K562 (cell line): ENCODE data around the gene TGM5. TPM values are rescaled to one million over a fixed set of nuclear protein-coding genes. Genes with fewer than 3 reads are reported as not detected.
A peak's percentile ranks its signal among the peaks of the same experiment; 100 is the strongest.

Source experiments
- AFF1 ChIP-seq, 2 experiments: fragments of 450-650 bp; IDR thresholded peaks; 2 replicates each; pipeline ENCODE4 v1.6.1; 2018; ENCODE audit warnings: mild to moderate bottlenecking in 2 of 2, low read depth in 1 of 2; ENCODE audit not compliant: partially characterized antibody in 2 of 2
- ARID1B ChIP-seq: fragments of 450-650 bp; IDR thresholded peaks from 2 replicates; pipeline ENCODE4 v1.6.1; 2016; ENCODE audit warnings: antibody characterized with exemption, mild to moderate bottlenecking, inconsistent platforms
- BRF1 ChIP-seq: IDR thresholded peaks from 3 replicates; pipeline ENCODE4 v1.6.1; 2011; ENCODE audit warnings: borderline replicate concordance, mild to moderate bottlenecking; ENCODE audit not compliant: insufficient read length; ENCODE audit errors: extremely low read depth
- CBX2 ChIP-seq: fragments of 200-600 bp; sonication (generic); IDR thresholded peaks from one replicate; pipeline ENCODE4 v1.6.1; 2012; ENCODE audit warnings: mild to moderate bottlenecking, low read length, inconsistent platforms; ENCODE audit not compliant: insufficient read depth, poor library complexity, severe bottlenecking
- CEBPG ChIP-seq, 3 experiments: fragments of 200-800 bp in 1 of 3; sonication (Bioruptor generic) in 1 of 3; sonication (generic) in 1 of 3; formaldehyde crosslinking in 1 of 3; IDR thresholded peaks in 2 of 3; conservative IDR thresholded peaks in 1 of 3; 2 replicates each; pipeline versions ENCODE4 v1.6.1 to v1.8.0; 2016 to 2022; ENCODE audit warnings: missing compliant biosample characterization in 2 of 3, missing genetic modification characterization in 2 of 3, mild to moderate bottlenecking in 1 of 3, missing genetic modification reagents in 1 of 3
- E2F8 ChIP-seq: fragments of 450-650 bp; IDR thresholded peaks from 2 replicates; pipeline ENCODE4 v1.7.1; 2018; ENCODE audit warnings: mild to moderate bottlenecking, low read depth; ENCODE audit not compliant: partially characterized antibody
- EHMT2 ChIP-seq: fragments of 450-650 bp; IDR thresholded peaks from 2 replicates; pipeline ENCODE4 v1.6.1; 2018; ENCODE audit warnings: antibody characterized with exemption
- GTF2E2 ChIP-seq: fragments of 200-800 bp; sonication (Bioruptor generic); IDR thresholded peaks from 2 replicates; pipeline ENCODE4 v1.6.1; 2016; ENCODE audit warnings: missing genetic modification characterization, missing compliant biosample characterization
- ILK ChIP-seq: fragments of 450-650 bp; IDR thresholded peaks from 2 replicates; pipeline ENCODE4 v1.6.1; 2016; ENCODE audit warnings: missing genetic modification characterization, low read depth, mild to moderate bottlenecking, missing compliant biosample characterization, moderate library complexity, borderline replicate concordance
- KAT8 ChIP-seq: fragments of 450-650 bp; IDR thresholded peaks from 2 replicates; pipeline ENCODE4 v1.6.1; 2016; ENCODE audit warnings: low read depth, mild to moderate bottlenecking
- KDM5B ChIP-seq: fragments of 200-600 bp; sonication (generic); IDR thresholded peaks from 2 replicates; pipeline ENCODE4 v1.6.1; 2012; ENCODE audit warnings: low read depth, mild to moderate bottlenecking, moderate library complexity, low read length, control low read depth, inconsistent platforms; ENCODE audit not compliant: insufficient replicate concordance
- LARP7 ChIP-seq: fragments of 450-650 bp; IDR thresholded peaks from 2 replicates; pipeline ENCODE4 v1.6.1; 2016
- NR2F6 ChIP-seq: fragments of 450-650 bp; formaldehyde crosslinking; IDR thresholded peaks from 2 replicates; pipeline ENCODE4 v1.4.0; 2020; ENCODE audit warnings: mild to moderate bottlenecking
- POU5F1 ChIP-seq: fragments of 150-350 bp; IDR thresholded peaks from 2 replicates; pipeline ENCODE4 v1.6.1; 2014; ENCODE audit warnings: borderline replicate concordance, low read length, low read depth, mild to moderate bottlenecking; ENCODE audit not compliant: partially characterized antibody
- SMC3 ChIP-seq: conservative IDR thresholded peaks from 2 replicates; pipeline ENCODE4 v1.6.1; 2011; ENCODE audit warnings: low read depth, low read length, improper control_type of control experiment; ENCODE audit not compliant: insufficient read depth
- STAT5B ChIP-seq: fragments of 250-450 bp; sonication (Bioruptor Pico); IDR thresholded peaks from 2 replicates; pipeline ENCODE4 v1.8.0; 2021; ENCODE audit warnings: mild to moderate bottlenecking, inconsistent platforms
- ZNF121 ChIP-seq: sonication (generic); formaldehyde crosslinking; conservative IDR thresholded peaks from 2 replicates; pipeline ENCODE4 v1.8.0; 2022; ENCODE audit warnings: missing genetic modification reagents
- polyA plus RNA-seq, 8 experiments: library from polyadenylated mRNA; depleted of rRNA in 4 of 8; stranded (reverse) in 5 of 8; unstranded in 3 of 8; fragments of >200 nt; fragmentation: Nextera tagmentation in 2 of 8; fragmentation: Illumina TruSeq in 1 of 8; extraction: Ambion mirVana in 2 of 8; extraction: Trizol in 1 of 8; gene quantifications; 2 replicates each; pipeline versions ENCODE4 v1.2.1 to v1.2.3, GENCODE V29; 2011 to 2014; ENCODE audit warnings: inconsistent platforms in 1 of 8, missing spikeins in 1 of 8
- total RNA-seq, 7 experiments: library from RNA; depleted of rRNA in 6 of 7; stranded (reverse); fragments of >200 nt in 6 of 7; fragmentation: Illumina TruSeq in 2 of 7; extraction: Trizol in 2 of 7; gene quantifications; 2 replicates each; pipeline versions ENCODE4 v1.2.1 to v1.2.3, GENCODE V29; 2011 to 2021; ENCODE audit warnings: low replicate concordance in 1 of 7
- TF ChIP-seq, protein P1 (sequence below): fragments of 250-450 bp; sonication (Bioruptor Pico); IDR thresholded peaks from 2 replicates; pipeline ENCODE4 v1.8.0; 2022; ENCODE audit warnings: inconsistent platforms

Gene TGM5
- total and polyA plus RNA-seq, 9 of the 15 experiments (the other 6 are each of a cell fraction or from before 2014, with no cell fraction given), result 0.03 to 0.10 (median 0.07) TPM; not detected in 6

- TF ChIP-seq ILK (no peak), SMC3 (peak; percentile 87), ZNF121 (CRISPR knock-in tag) (no peak), ARID1B (peak; percentile 21; the same call in 1 of the 2 replicates), CBX2 (no peak), LARP7 (no peak), KDM5B (no peak), NR2F6 (CRISPR knock-in tag) (no peak), POU5F1 (no peak), GTF2E2 (tag) (no peak), STAT5B (no peak), E2F8 (no peak), CEBPG (CRISPR knock-in tag; IDR thresholded peaks at IDR 0.05) (no peak), CEBPG (tag; conservative IDR thresholded peaks at IDR 0.05 in 1 of 2, IDR thresholded peaks at IDR 0.05 in 1 of 2) (no peak), AFF1 (IDR thresholded peaks at IDR 0.05; ENCODE audit: low read depth in 1 of 2, partially characterized antibody in 2 of 2) (peak in 1 of 2 experiments; percentile 46), KAT8 (no peak), EHMT2 (no peak), BRF1 (no peak)
- TF ChIP-seq, protein P1, sequence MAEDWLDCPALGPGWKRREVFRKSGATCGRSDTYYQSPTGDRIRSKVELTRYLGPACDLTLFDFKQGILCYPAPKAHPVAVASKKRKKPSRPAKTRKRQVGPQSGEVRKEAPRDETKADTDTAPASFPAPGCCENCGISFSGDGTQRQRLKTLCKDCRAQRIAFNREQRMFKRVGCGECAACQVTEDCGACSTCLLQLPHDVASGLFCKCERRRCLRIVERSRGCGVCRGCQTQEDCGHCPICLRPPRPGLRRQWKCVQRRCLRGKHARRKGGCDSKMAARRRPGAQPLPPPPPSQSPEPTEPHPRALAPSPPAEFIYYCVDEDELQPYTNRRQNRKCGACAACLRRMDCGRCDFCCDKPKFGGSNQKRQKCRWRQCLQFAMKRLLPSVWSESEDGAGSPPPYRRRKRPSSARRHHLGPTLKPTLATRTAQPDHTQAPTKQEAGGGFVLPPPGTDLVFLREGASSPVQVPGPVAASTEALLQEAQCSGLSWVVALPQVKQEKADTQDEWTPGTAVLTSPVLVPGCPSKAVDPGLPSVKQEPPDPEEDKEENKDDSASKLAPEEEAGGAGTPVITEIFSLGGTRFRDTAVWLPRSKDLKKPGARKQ, result no peak
These were observed 18.9 kb upstream of the TGM5 start (continued) for GRCh38 chr15:43285609-43286037.
